Activated CD8-positive, alpha-beta memory T cell treated with anti-CD3 and anti-CD28 coated beads for 48 hours (primary cell): ENCODE results near the gene PANK4.

Experiments
- DNase-seq, 3 experiments: peaks; one replicate each; pipeline ENCODE4 v3.0.0-alpha.2; 2020; ENCODE audit warnings: low read depth in 2 of 3, low spot score in 2 of 3

The PANK4 gene

DNA sequence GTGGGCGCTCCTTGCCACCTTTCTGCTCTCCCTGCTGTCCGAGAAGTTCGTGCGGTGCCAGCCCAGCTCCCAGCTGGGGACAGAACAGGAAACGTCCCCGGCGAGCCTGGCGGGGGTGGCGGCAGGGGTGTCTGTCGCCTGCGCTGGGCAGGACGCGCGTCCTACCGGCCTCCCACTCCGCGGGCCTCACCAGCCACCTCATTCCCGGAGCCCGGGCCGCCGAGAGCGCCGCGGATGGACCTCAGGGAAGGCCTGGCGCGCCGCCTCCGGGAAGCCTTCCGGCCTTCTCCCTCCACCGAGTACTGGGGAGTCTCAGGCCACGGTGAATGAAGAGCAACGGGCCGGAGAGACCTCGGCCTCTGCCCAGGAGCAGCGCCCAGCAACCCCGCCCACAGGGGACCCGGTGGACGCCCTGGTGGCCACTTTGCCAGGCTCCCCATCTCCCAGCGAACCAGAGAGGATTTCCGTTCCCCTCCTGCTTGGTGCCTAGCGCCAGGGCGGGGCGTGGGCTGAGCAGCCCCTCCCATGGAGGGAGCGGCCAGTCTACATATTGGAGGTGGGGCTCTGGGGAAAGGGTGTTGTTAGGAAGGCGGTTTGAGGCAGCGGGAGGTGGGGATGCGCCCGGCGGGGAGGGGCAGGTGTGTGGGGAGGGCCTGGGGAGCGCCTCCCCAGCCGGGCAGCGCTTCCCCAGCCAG lies 20.3 kb upstream of the PANK4 start:
- peak in 2 of 3 experiments; percentile 70 to 71 for DNase-seq

DNA sequence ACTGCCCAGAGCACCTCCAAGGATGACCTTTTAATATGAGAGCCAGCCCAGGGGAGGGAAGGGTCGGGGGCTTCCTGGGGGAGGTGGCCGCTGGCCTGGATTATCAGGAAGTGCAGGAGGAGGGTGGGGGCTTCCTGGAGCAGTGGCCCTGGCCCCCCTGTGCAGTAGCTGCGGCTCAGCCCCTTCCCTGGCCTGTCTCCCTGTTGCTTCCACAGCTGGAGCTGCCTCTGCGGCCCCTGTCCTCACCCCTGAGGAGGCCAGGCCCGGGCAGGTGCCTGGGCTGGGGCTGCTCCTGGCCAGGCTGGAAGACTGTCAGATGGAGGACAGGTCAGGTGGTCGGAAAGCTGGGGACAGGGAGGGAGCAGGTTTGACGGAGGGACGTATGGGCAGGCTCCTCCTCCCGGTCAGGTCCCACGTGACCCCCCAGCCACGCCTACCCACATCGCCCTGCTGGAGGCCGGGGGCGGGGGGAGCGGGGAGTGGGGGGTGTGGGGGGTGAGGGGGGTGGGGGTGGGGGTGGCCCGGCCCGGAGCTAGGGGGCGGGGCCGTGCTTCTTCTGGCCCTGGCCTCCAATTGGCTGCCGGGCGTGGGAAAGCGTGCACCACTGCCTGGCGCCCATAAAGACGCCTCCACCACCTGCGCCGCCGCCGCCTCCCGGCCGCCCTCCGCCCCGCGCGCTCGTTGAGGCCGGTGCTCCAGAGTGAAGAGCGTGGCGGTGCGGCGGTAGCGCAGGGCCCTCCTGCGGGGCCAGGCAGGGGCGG lies 19.5 kb upstream of the PANK4 start:
- peak; percentile 68 to 71 (median 68) for DNase-seq

DNA sequence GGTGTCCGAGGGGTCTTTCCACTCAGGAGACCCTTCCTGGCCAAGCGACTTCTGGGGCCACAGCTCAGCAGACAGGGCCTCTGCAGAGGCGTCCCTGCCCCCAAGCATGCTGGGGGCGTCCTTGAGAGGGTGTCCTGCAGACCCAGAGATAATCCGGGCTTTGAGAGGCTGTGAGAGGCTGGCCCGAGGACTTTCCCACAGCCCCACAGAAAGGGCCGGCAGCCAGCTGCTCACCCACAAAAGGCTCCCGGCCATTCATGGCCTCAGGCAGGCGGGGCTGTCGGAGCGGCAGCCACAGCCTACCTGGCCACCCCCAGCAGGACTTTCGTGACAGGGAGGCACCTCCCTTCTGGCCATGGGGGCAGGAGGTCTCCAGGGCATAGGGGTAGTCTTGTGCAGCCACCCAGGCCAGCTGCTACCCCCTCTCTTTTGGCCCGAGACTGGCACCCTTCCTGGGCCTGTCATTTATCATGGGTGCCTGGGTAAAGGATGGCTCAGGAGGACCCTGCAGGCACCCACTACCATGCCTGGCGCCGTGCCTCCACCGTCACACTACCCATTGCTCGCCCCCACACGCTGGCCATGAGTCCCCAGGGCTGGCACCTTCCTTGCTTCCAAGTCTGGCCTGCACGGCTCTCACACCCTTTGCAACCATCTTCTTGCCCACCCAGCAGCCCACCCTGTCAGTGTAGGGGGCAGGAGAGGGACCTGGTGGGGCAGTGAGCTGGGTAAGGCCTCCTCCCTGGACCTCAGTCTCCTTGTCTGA lies 18.7 kb upstream of the PANK4 start:
- DNase-seq = no peak

DNA sequence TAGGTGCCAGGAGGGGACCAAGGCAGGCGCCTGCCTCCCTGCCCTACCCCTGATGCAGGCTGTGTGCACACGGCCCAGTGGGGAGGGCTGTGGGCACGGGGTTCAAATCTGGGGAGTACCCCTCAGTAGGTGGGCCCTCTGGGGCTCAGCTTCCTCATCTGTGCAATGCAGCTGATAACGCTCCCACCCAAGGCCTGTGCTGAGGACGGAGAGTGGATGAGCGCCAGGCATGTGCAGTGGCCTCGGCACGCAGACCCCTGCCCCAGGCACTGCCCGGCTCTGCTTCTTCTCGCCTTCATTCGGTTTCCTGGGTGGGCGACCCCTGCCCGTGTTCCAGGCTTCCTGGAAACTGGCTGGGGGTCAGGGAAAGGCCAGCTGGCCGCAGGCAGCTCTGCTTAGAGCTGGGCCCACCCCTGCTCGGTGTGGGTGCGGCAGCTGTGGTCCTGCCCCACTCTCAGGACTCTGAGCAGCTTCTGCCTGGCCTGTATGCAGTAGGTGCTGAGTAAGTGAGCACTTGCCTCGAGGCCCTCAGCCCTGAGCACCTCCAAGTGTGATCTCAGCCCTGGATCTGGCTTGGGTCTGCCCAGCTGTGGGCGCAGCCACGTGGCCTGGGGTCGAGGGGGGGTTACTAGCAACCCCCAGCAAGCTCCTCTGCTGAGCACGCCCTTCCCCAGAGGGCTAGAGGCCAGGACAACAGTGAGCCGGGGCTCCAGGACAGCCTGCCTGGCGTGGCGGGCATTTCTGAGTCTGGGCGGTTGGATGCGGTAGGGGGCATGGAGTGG lies 17.9 kb upstream of the PANK4 start:
- no peak for DNase-seq

DNA sequence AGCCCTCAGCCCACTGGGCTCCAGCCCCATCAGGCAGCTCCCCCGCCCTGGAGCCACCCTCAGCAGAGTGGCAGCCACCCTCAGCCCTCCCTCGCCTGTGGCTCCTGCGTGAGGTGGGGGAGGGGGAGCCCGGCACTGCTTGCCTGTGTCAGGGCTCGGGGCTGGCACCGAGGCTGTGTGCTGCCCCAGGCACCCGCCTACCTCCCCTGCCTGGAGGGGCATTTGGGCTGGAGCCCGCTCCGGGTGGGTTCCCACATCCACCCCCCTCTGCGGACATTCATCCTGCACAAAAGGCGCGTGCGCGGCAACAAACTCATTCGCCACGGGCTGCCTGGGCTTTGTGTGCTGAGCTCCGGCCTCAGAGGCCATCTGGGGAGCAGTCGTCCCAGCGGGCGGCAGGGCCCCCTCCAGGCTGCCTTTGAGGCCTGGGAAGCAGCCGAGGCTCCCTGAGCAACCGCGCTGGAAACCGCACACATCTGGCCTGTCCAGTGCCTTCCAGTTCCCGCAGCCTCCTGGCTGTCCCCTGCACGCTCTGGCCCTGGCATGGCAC lies 17.2 kb upstream of the PANK4 start:
- DNase-seq = no peak

DNA sequence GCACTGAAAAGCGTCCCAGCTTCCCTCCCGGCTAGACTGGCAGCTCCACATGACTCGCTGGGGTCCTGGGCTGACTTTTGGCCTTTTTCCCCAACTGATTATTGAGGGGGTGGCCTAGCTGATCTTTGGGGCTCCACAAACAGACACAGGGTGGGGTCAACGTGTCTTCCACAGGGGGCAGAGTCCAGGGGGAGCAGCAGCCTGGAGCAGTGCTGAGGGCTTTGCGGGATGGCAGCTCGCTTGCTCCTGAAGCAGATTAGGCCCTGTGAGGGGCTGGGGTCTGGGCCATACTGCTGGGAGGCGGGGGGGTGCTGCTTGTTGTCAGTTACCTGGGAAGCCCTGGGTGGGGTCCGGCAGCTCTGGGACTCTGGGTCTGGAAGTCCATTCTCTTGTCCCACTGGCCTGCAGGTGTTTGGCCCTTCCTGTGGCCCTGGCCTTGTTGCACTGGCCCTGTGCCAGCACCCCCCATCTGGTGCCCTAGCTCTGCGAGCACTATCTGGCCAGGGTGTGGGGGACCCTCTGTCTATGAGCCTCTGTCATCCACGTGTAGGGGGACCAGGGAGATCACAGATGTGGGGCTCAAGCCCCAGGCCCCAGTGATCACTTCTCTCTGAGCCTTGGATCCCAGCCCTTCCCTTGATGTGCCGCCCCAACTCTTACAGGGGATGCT lies 16.0 kb upstream of the PANK4 start:
- DNase-seq = no peak

DNA sequence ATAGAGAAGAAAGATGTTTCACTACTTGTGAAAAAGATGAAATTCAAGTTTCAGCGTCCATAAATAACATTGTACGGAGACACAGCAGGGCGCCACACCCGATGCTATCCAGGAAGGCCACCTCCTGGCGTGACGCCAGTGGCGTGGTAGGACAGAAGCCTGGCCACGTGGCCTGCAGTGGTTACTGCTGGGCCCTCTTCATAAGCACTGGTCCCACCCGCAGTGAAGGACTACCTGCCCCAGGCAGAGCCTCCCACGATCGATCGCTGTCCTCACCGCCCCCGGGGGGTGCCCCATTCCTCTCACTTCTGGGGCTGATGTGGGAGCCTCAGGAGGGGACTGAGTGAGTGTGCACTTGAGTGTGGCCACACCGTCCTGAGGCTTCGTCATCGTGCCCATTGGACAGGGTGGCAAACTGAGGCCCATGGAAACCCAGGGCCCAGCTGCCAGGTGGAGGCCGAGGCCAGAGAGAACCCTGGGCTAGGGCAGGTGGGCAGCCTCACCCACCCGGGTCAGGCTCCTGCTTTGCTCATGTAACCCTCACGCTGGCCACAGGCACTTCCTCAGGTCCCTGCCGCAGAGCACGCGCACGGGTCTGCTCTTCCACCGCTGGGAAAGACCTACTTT lies 15.3 kb upstream of the PANK4 start:
- DNase-seq = no peak

DNA sequence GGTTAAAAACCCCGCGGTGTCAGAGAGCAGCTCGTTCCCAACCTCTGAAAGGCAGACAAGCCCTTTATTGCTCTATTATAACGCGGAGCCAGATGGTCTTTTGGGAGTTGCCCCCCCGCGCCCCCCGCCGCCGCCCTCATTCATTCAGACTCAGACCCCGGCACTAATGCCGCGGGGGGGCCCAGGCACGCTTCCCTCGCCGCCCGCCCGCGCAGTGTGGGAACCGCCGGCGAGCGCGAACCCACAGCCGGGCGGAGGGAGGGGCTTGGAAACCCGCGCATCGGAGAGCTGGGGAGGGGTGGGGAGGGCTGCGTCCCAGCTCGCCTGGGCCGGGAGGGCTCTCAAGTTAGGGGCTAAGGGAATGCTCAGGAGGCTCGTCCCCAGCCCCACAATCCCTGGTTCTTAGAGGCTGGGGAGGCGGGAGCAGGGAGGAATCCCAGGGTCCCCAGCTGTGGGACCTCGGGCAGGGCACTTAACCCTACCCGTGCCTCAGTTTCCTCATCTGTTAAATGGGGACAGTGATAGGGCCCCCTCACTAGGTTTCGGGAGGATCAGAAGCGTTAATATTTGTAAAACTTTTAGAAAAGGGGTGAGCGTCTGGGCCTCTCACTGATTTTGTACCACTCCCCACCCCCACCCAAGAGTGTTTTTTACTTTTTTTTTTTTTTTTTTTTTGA lies 14.6 kb upstream of the PANK4 start:
- DNase-seq = no peak

DNA sequence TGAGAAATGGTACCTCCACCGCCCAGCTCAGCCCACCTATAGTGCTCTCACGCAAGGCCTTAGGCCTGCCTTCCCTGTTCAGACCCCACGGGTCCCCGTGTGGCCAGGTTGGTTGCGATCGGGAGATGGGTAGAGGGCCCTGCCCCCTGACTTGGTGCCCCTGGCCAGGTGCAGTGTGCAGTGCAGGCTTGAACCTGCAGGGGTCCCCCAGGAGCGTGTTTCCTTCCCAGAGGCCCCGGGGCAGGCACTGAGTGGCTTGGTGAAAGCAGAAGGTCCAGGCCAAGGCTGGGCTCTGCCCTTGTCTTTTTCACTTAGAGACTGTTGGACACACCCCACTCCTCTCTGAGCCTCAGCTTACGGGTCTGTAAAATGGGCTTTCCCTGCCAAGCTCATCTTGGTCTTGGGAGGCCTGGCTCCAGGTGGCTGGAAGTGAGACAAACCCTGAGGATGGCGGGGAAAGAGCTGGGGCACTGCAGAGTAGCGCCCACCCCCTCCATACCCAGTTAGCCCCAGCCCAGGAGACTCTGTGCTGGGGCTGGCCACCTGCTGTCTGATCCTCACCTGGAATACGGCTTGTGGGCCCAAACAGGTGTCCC lies 13.0 kb upstream of the PANK4 start:
- DNase-seq = no peak

DNA sequence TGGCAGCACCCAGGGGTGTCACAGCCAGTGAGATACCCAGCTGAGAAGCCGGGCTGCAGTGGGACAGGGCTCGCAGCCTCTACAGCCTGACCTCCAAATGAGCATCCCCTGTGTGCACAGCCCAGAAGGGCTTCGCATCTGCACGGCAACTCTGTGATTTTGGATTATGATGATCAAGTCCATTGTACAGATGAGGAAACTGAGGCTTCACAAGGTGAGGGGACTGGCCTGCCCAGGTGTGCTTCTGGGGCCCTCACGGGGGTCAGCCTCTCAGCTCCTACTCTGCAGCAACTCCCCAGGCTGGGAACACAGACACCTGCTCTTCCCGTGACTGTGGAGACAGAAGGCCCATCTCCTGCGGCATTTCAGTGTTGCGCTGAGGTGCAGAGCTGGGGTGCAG lies 12.5 kb upstream of the PANK4 start:
- no peak for DNase-seq

DNA sequence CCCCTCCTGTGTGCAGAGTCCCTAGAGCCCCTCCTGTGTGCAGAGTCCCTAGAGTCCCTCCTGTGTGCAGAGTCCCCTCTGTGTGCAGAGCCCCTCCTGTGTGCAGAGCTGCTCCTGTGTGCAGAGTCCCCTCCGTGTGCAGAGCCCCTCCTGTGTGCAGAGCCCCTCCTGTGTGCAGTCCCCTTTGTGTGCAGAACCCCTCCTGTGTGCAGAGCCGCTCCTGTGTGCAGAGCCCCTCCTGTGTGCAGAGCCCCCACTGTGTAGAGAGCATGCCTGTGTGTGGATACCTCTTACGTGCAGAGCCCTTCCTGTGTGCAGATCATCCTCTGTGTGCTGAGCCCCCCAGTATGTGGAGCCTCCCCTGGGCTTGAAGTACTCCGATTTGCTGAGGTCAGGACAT lies 12.0 kb upstream of the PANK4 start:
- DNase-seq = no peak

DNA sequence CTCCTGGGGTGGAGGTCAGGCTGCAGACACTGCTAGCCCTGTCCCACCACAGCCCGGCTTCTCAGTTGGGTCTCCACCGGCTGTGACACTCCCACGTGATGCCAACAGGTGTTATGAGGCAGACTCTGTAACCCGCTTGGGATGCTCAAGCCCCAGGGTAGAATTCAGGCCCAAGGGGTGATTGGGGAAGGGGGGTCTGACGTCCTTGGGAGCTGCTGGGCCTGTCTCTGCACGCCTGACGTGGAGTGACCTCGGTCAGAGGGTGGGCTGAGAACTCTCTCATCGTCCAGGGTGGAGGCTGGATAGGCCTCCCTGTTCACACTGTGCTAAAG lies 11.4 kb upstream of the PANK4 start:
- DNase-seq = no peak

DNA sequence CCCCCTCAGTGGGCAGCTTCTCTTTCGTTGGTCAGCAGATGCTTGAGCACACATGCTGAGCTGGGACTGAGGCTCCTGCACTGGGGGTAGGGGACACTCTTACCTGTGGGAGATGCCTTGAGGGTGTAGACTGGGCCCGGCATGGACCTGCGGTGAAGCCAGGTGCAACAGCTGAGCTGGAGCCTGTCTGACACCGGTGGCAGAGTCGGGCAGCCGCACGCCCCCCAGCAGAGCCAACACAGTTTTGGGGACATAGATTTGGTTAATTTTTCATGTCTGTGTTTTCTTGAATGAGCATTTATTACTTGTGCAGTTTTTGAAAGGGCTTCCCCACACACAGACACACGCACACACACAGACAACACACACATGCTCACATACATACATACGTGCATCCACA lies 9.6 kb upstream of the PANK4 start:
- no peak for DNase-seq

DNA sequence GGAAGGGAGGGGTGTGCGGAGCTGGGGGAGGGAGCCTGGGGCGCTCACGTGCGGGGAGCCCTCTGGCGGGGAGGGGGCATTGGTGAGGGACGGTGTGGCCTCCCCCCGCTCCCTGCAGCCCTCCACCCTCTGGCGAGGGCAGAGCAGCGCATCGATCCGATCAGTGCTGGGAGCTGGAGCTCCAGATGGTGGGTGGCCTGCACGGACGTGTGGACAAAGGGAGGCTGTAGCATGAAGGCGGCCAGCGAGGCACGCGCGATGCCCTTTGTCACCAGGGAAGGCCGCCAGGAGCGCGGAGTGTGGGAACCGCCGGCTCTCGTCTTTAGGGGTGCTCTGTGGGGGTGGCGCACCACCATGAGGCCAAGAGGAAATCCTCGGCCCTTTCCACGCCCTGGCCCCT lies 9.1 kb upstream of the PANK4 start:
- no peak for DNase-seq

DNA sequence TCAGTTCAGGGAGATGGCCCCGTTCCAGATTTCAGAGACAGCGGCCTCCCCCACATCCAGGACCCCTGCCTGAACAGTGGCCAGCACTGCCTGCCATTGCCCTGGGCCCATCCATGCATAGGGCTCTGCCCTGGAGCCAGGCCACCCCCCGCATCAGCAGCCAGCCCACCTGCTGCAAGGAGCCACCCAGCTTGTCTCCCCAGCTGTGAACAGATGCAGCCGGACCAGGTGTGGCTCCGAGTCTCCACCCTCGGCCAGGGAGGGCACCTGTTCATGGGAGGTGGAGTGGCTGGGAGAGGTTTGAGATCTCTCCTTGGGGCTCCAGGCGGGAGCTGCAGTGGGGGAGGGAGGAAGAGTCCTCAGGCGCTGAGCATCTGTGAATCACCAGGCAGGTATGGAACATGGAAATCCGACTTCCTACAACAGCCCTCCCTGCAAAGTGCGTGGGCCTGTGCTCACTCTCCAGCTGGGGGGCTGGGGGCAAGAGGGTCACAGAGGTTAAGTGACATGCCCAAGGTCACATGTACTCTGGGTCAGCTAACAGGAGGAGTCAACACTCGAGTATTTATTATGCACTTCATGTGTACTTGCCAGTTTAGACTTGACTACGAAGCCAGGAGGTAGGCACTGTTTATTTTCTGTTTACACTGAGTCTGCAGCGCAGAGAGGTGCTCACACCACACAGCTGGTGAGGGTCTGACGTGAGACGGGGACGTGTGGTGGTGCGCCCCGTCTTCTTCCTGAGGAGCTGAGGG lies 8.5 kb upstream of the PANK4 start:
- DNase-seq = no peak

DNA sequence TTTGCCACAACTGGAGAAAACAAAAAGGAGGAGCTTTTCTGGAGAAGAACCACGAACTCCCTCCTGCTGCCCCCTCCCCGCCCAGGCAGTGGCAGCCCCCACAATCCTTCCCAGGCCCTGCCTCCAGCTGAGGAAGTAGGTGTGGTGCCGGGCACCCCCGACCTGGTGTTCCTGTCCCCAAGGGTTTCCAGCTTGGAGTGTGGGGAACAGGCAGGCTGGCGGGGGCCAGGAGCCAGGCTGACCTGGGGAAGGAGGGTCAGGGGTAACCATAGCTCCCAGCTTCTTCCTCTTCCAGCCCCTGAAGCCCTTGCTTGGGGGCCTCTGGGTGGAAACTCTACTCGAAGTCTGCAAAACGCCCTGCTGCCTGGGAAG lies 7.9 kb upstream of the PANK4 start:
- DNase-seq = no peak

DNA sequence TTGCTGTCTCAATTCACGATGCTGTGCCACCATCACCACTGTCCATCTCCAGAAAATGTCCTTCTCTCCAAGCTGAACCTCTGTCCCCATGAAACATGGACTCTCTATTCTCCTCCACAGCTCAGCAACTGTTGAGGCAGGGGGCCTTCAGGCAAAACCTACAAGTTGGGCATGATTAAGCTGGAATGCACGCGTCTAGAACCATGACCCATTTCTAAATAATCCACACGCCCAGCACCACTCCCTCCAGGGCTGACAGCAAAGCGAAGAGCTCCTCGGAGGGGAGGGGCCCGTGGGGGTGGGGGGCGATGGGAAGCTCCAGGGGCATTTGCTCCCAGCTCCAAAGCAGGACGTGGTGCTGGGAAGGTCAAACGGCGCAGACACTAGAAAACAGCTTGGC lies 7.0 kb upstream of the PANK4 start:
- DNase-seq = no peak

DNA sequence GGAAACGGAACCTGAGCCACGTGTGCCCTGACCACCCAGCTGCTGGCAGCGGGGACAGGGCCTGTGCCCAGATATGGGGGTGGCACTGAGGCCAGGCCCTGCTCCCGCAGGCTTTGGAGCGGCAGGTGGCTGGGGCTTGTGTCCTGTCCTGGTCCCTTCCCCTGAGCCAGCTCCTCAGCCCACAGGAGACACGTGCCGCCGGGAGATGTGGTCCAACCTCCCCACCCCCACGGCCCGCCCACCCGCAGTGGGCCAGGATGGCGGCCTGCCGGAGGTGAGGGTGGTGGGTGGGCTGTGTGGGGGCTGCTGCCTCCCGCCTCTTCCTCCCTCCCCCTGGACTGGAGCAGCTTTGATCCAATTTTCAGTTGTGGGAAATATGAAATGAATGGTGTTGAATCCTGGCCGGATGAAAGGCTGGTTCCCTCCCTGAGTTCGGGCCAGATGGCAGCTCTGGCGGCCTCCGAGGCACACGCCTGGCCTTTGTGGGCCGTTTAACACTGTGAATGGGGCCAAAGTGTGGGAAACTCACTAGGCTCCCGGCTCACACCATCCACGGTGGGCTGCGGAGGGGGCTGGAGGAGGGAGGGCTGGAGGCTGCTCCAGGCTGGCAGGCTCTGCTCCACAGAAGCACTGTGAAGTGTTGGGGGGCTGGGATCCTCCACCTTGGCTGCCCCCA lies 6.2 kb upstream of the PANK4 start:
- DNase-seq = no peak
